ENCODE measurements around the gene IRAK1BP1. TPM values are rescaled to one million over a fixed set of nuclear protein-coding genes. Genes with fewer than 3 reads are reported as not detected.
"Not testable (repeated sequence)": the region's sequence is repeated elsewhere in the genome, so short reads cannot be mapped to it uniquely, and the experiment has no call there.

The IRAK1BP1 gene
- total RNA-seq, 1 donor from 2014 or later = 4.3 TPM

DNA sequence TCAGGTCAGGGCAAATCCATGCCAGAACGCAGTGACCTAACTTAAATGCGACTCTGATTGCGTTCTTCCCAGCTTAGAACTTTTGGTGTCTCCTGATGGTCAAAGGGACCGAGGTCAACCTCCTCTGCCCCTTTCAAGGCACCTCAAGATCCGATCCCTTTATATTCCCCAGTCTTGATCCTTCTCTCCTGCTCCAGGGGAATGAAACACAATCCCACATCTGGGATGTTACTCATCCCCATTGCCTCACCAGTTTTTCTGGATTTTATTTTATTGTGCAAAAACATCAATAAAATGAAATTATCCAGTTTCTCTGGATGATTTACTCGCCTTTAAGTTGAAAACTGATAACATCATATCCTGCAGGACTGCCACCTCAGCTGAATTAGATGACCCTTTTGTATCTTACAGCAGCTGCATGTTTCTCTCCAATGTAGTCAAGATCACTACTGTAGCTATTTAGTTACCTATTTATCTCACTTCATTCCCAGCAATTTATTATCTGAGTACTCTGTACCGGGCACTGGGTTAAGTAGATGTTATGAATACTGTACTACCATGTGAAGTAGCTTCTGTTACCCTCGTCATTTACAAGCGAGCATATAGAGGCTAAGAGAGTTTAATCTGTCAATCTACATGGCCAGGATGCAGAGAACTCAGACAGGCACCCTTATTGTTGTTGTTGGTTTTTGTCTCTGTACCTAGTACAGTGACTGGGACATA lies 44.0 kb downstream of the IRAK1BP1 start:
- H3K4me3 ChIP-seq = no peak overlapping the region
- no peaks in the 10 kb centered on the region for H3K27me3 ChIP-seq
- no peak overlapping the region for H3K27ac ChIP-seq
- ATAC-seq (no peak), DNase-seq (no peak)
- H3K4me1 ChIP-seq = peaks cover 4% of the 10 kb centered on the region
- no peaks in the 10 kb centered on the region for H3K36me3 ChIP-seq
- TF ChIP-seq, protein P1, sequence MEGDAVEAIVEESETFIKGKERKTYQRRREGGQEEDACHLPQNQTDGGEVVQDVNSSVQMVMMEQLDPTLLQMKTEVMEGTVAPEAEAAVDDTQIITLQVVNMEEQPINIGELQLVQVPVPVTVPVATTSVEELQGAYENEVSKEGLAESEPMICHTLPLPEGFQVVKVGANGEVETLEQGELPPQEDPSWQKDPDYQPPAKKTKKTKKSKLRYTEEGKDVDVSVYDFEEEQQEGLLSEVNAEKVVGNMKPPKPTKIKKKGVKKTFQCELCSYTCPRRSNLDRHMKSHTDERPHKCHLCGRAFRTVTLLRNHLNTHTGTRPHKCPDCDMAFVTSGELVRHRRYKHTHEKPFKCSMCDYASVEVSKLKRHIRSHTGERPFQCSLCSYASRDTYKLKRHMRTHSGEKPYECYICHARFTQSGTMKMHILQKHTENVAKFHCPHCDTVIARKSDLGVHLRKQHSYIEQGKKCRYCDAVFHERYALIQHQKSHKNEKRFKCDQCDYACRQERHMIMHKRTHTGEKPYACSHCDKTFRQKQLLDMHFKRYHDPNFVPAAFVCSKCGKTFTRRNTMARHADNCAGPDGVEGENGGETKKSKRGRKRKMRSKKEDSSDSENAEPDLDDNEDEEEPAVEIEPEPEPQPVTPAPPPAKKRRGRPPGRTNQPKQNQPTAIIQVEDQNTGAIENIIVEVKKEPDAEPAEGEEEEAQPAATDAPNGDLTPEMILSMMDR (IDR thresholded peaks at IDR 0.05) = no peak
- no peaks in the 10 kb centered on the region for H3K9me3 ChIP-seq
- intact Hi-C loops (cut with DNase I) = no loop called here

DNA sequence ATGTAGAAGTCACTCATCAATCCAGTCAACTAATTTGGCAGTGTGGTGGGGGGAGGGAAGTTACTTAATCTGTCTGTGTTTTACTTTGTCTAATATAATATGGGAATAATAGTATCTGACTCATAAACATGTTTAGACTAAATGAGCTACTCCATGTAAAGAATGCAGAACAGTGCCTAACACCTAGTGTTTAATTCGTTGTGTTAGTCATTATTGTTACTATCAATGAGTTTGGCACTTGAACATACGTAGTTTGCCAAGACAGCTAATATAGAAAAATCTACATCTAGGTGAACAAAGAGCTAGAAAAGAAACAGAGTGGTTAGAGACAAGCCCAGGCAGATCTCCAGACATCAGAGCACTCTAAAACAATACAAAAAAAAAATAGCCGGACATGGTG lies 49.1 kb downstream of the IRAK1BP1 start:
- Histone ChIP-seq H3K4me3 (no peak overlapping the region), H3K36me3 (no peaks in the 10 kb centered on the region), H3K4me1 (no peaks in the 10 kb centered on the region), H3K27me3 (no peaks in the 10 kb centered on the region), H3K27ac (no peak overlapping the region), H3K9me3 (peaks cover 7% of the 10 kb centered on the region)
- DNase-seq = no peak
- intact Hi-C loops (cut with DNase I) = no loop called here
- TF ChIP-seq, protein P1 (IDR thresholded peaks at IDR 0.05) = no peak
- ATAC-seq = no peak

DNA sequence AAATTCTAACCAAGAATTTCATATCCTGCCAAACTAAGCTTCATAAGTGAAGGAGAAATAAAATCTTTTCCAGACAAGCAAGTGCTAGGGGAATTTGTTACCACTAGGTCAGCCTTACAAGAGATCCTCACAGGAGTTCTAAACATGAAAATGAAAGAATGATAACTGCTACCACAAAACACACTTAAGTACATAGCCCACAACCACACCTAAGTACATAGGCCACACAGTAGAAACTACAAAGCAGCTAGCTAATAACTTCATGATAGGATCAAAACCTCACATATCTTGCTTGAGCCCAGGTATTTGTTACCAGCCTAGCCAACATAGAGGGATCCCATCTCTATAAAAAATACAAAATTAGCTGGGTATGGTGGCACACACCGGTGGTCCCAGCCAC lies 50.4 kb downstream of the IRAK1BP1 start:
- intact Hi-C loops (cut with DNase I) = no loop called here
- DNase-seq (no peak), ATAC-seq (no peak)
- no peaks in the 10 kb centered on the region for H3K27me3 ChIP-seq
- TF ChIP-seq, protein P1 (IDR thresholded peaks at IDR 0.05) = no peak
- no peak overlapping the region for H3K27ac ChIP-seq
- H3K36me3 ChIP-seq = no peaks in the 10 kb centered on the region
- H3K4me3 ChIP-seq = no peak overlapping the region
- H3K9me3 ChIP-seq = peaks cover 7% of the 10 kb centered on the region
- H3K4me1 ChIP-seq = no peaks in the 10 kb centered on the region

DNA sequence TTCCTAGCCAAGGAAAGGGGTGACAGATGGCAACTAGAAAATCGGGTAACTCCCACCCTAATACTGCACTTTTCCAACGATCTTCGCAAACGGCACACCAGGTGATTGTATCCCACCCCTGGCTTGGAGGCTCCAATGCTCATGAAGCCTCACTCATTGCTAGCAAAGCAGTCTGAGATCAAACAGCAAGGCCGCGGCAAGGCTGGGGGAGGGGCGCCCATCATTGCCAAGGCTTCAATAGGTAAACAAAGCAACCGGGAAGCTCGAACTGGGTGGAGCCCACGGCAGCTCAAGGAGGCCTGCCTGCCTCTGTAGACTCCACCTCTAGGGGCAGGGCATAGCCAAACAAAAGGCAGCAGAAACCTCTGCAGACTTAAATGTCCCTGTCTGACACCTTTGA lies 53.8 kb downstream of the IRAK1BP1 start:
- not testable (repeated sequence) for ATAC-seq, H3K36me3 ChIP-seq, DNase-seq

DNA sequence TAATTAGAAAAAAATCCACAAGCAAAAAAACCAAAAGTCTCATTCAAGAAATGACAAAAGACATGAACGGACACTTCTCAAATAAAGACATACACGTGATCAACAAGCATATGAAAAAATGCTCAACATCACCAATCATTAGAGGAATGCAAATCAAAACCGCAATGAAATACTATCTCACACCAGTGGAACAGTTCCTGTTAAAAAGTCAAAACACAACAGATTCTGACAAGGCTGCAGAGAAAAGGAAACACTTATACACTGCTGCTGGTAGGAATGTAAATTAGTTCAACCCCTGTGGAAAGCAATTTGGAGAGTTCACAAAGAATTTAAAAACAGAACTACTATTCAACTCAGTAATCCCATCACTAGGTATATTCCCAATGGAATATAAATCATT lies 58.0 kb downstream of the IRAK1BP1 start:
- no peaks in the 10 kb centered on the region for H3K36me3 ChIP-seq
- no peaks in the 10 kb centered on the region for H3K27me3 ChIP-seq
- DNase-seq = no peak
- peaks cover 13% of the 10 kb centered on the region for H3K9me3 ChIP-seq
- no peak for ATAC-seq
- intact Hi-C loops (cut with DNase I) = no loop called here
- H3K27ac ChIP-seq = no peak overlapping the region
- no peak overlapping the region for H3K4me3 ChIP-seq
- TF ChIP-seq, protein P1 (IDR thresholded peaks at IDR 0.05) = no peak
- no peaks in the 10 kb centered on the region for H3K4me1 ChIP-seq

More for the DNA sequence above, 53.8 kb downstream of the IRAK1BP1 start:
- H3K4me1 ChIP-seq; H3K4me3 ChIP-seq; H3K27ac ChIP-seq; intact Hi-C loops (cut with DNase I); H3K27me3 ChIP-seq: not testable (repeated sequence)
- H3K9me3 ChIP-seq = peaks cover 16% of the 10 kb centered on the region

DNA sequence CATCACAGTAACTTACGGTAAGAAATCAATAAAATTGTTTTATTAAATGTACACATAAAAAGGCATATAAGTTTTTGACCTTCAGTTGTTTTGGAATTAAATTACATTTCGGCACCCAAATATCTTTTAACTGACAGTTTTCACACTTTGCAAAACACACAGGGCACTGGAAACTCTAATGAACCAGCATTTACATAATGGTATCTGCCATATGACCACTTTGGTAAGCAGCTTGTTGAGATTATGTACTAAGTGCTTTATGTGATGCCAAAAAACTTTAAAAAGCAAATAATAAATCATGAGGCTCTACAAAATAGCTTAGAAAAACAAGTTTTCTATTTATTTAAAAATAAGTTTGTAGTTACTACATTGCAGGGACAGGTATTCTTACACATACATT lies 68.2 kb downstream of the IRAK1BP1 start:
- ATAC-seq = no peak
- Histone ChIP-seq H3K27ac (no peak overlapping the region), H3K9me3 (no peaks in the 10 kb centered on the region), H3K36me3 (peaks cover 33% of the 10 kb centered on the region), H3K4me1 (no peaks in the 10 kb centered on the region), H3K27me3 (no peaks in the 10 kb centered on the region), H3K4me3 (no peak overlapping the region)
- intact Hi-C loops (cut with DNase I) = no loop called here
- no peak for DNase-seq
- TF ChIP-seq, protein P1 (IDR thresholded peaks at IDR 0.05) = no peak
